GM12865 (cell line): ENCODE data around the gene MGMT.

Source experiments
- DNase-seq: peaks from one replicate; pipeline ENCODE4 v3.0.0; 2010; ENCODE audit warnings: low read depth
- H3K4me3 ChIP-seq: 2 replicates; pipeline ENCODE4 v1.5.1; 2011; ENCODE audit warnings: mild to moderate bottlenecking, low read depth, low read length, control low read depth
- TF ChIP-seq, protein P1 (sequence below): IDR thresholded peaks from 2 replicates; pipeline ENCODE4 v1.5.1; 2011; ENCODE audit warnings: low read length, control low read depth, low read depth, inconsistent platforms; ENCODE audit not compliant: insufficient read depth; ENCODE audit errors: missing control alignments

Gene MGMT

DNA sequence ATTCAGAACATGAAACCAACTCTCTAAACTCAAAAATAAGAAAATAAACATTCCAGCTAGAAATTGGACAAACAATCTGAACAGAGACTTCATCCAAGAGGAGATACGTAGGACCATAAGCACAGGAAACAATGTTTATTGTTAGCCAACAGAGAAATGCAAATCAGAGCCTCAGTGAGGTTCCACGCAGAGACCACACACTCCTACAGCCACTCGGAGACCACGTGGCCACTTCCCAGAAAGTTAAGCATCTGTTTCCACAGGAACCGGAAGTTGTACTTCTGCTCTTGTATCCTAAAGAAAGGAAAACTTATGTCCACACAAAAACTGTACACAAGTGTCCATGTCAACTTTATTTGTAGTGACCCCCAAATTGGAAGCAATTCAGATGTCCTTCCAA is 214.8 kb downstream of the MGMT start:
- DNase-seq: no peak
- TF ChIP-seq, protein P1, sequence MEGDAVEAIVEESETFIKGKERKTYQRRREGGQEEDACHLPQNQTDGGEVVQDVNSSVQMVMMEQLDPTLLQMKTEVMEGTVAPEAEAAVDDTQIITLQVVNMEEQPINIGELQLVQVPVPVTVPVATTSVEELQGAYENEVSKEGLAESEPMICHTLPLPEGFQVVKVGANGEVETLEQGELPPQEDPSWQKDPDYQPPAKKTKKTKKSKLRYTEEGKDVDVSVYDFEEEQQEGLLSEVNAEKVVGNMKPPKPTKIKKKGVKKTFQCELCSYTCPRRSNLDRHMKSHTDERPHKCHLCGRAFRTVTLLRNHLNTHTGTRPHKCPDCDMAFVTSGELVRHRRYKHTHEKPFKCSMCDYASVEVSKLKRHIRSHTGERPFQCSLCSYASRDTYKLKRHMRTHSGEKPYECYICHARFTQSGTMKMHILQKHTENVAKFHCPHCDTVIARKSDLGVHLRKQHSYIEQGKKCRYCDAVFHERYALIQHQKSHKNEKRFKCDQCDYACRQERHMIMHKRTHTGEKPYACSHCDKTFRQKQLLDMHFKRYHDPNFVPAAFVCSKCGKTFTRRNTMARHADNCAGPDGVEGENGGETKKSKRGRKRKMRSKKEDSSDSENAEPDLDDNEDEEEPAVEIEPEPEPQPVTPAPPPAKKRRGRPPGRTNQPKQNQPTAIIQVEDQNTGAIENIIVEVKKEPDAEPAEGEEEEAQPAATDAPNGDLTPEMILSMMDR: no peak
- no peak overlapping the region for H3K4me3 ChIP-seq

DNA sequence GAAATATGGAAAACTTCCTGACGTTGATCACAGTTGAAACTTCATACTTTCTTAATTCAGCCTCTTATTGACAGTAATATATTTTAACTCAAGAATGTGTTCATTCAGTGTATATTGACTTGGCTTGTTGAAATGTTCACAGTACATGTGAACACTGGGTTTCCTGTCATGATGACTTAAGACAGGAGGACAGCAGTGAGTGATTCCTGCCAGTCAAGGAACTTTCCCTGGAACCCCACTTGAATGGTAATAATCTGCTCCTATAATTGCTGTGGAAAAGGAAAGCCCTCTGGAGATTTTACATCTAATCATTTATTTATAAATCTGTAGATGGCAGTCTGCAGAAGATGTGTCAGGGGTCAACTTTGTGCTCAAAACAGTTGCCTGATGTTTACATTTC is 216.5 kb downstream of the MGMT start:
- DNase-seq: no peak
- no peak overlapping the region for H3K4me3 ChIP-seq
- TF ChIP-seq, protein P1: no peak

DNA sequence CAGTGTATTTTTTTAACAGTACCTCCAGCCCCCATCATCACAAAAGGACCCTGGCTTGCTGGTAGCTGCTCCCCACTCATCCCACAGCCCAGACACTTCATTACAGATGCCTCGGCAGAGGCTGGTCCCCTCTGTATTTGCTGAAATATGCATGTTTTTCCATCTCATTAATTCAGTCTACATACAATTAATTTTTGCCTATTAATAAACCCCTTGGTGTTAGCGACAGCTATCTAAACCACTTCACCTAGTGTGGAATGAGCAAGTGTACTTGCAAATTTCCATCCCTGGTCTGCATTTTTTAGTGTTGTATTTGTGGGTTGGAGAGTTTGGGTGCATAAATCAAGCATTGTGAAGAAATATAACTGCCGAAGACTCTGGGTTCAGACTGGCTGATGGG is 216.9 kb downstream of the MGMT start:
- TF ChIP-seq, protein P1: no peak
- H3K4me3 ChIP-seq: no peak overlapping the region
- no peak for DNase-seq

DNA sequence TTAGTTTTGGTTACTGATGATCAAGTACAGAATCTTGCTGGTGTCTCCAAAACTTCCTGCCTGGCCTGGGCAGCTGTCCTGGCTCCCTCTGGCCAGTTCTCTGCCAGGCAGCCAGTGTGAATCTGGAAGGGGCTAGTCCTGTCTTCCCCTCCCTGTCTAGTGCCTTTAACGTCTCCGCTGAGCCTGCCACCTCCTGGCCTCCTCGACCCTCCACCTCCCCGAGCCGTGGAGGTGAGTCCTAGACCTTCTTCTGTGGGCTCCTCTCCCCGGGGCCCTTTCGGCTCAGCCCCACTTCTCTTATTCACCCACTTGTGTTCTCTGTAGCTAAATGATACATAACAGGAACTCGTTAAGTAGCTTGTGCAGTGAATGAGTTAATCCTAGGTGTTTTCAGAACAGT is 218.2 kb downstream of the MGMT start:
- TF ChIP-seq, protein P1: no peak
- DNase-seq: no peak

DNA sequence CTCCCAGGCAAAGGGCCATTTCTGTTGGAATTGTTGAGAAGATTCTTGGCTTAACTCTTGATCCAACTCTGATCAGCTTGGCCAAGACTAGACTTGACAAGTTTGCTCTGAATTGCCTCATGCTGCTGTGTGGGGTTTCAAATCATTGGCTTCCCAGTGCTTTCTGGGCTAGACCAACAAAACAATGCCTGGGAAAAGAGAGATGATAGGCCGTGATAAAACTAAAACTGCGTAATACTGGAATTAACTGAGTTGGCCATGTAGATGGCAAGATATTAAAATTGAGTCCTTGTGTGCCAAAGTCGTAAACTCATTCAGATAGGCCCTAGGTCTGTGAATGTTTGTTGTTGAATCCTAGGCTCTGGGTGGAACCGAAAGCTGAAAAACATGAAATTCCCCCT is 222.6 kb downstream of the MGMT start:
- DNase-seq: no peak
- TF ChIP-seq, protein P1: no peak
- no peak overlapping the region for H3K4me3 ChIP-seq

More for the DNA sequence above, 218.2 kb downstream of the MGMT start:
- no peak overlapping the region for H3K4me3 ChIP-seq

DNA sequence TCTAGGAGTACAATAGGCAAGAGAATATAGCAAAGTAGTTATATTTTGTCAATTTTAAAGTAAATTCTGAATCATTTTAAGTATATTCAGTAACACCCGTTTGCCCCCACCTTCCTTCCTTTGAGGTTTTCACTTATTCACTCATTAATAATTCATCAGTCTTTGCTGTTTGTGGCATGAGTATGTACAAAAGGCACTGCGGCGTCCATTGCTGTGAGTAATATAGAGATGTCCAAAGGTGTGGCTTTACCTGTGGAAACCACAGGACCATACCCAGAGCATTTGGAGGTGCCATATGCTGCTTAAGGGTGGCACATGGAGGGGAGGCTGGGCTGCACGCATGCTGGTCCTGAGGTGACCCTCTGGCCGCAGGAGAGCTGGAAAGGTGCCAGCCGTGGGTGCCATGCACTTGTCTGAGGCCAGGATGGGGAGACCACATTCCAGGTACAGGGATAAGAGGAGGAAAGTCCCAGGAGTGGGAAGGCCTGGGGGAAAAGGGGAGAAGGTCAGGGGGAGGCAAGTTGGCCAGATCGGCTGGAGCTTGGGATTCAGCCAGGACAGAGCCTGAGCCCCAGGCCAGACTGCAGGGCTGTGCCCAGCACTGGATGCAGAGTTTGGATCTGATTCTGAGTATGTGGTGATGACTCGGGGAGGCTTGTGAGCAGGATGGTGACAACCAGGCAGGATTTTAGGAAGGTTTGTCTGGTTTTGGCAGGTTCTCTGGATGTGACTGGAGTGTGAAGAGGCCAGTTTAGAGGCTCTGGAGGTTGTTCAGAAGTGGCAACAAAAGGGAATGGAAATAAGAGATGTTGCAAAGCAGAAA is 223.4 kb downstream of the MGMT start:
- TF ChIP-seq, protein P1: no peak
- DNase-seq: no peak
- no peak overlapping the region for H3K4me3 ChIP-seq

DNA sequence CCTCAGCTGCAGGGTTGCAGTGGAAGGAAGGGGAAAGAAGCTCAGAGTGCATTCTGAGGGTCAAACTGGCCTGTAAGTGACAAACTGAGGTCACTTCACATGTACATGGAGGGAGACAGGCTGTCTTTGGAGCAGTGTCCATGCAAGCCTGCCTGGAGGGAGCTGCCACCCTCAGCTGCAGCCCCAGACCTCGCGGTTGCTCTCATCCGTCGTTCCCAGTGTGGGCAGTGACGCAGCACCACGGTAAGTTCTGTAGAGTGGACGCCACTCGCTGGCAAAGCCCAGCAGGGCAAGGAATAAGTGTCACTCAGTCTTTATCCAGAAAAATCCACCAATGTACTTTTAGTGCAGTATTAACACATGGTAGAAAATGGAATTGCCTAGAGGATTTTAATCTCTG is 225.7 kb downstream of the MGMT start:
- no peak for DNase-seq
- TF ChIP-seq, protein P1: no peak
- H3K4me3 ChIP-seq: no peak overlapping the region
